ENCODE results near the gene PSMB7.

The PSMB7 gene

GRCh38 chr9:124345063-124345462 lies 70.2 kb downstream of the PSMB7 start:
- no peak for TF ChIP-seq CTCF (IDR thresholded peaks at IDR 0.05; ENCODE audit: insufficient read depth, missing control alignments)
- FAIRE-seq, result no peak

GRCh38 chr9:124344291-124345050 lies 70.8 kb downstream of the PSMB7 start:
- no peak for TF ChIP-seq CTCF (IDR thresholded peaks at IDR 0.05; ENCODE audit: insufficient read depth, missing control alignments)
- DNase-seq (ENCODE audit: insufficient read length, low spot score) (no peak), FAIRE-seq (no peak)

More at GRCh38 chr9:124345063-124345462, 70.2 kb downstream of the PSMB7 start:
- no peak for DNase-seq (ENCODE audit: insufficient read length, low spot score)

DNA sequence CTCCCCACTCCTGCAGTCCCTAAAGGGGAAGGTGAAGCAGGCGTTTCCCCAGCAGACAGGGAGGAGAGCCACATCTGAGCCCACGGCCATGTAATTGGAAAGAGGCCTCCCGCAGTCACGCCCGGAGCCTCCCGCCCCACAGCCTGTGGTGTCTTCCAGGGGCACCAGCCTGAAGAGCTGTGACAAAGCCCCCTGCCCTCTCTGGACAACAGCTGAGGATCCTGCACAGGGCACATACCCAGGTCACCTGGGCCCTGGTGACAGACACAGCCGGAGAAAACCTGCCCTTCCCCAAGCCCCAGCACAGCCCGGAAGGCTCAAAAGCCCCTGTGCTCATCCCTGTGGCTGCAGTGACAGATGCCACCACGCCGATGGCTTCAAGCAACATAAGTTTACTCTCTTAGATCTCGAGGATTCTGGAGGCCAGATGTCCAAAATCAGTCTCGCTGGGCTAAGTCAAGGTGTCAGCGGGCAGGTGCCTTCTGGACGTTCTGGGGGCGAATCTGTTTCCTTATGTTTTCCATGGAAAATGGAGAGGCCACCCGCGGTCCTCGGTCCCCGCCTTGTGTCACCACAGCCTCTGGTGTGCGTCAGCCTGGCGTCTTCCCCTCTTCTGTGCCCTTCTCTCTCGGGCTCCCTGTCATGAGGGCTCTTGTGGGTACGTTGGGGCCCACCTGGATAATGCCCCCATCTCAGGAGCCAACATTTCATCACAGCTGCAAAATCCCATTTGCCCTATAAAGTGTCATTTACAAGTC lies 71.5 kb downstream of the PSMB7 start:
- no peak for TF ChIP-seq CTCF (IDR thresholded peaks at IDR 0.05; ENCODE audit: insufficient read depth, missing control alignments)
- FAIRE-seq, result no peak
- no peak for DNase-seq (ENCODE audit: insufficient read length, low spot score)

- no peak for DNase-seq (ENCODE audit: insufficient read length, low spot score)
- no peak for TF ChIP-seq CTCF (IDR thresholded peaks at IDR 0.05; ENCODE audit: insufficient read depth, missing control alignments)
- FAIRE-seq, result no peak
Observed at GRCh38 chr9:124342776-124343485, 72.3 kb downstream of the PSMB7 start.

DNA sequence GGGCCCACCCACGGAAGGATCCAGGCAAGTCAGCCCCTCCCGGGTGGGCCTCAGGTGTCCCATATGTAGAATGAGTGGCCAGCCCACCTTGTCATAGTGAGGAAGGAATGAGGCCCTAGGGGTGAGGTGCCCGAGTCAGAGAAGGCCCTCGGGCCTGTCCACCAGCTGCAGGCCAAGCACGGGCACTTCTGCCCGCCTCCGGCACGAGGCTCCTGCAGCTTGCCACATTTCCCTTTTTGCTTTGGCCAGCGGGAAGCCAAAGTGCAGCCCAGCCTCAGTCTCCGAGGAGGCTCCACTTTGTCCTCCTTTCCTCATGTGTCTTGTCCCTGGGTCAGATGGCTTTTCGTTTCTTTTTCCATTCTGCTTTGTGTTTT lies 72.9 kb downstream of the PSMB7 start:
- no peak for TF ChIP-seq CTCF (IDR thresholded peaks at IDR 0.05; ENCODE audit: insufficient read depth, missing control alignments)
- DNase-seq (ENCODE audit: insufficient read length, low spot score), result no peak
- FAIRE-seq, result no peak

- FAIRE-seq, result no peak
- TF ChIP-seq CTCF (IDR thresholded peaks at IDR 0.05; ENCODE audit: insufficient read depth, missing control alignments), result no peak
Observed at GRCh38 chr9:124341455-124342170, 73.6 kb downstream of the PSMB7 start.

More at GRCh38 chr9:124341455-124342170, 73.6 kb downstream of the PSMB7 start:
- no peak for DNase-seq (ENCODE audit: insufficient read length, low spot score)

Data from D721Med (cell line).